MM.1S (cell line): ENCODE results near the gene SLC12A7.

Source experiments
- DNase-seq: peaks from one replicate; pipeline ENCODE4 v3.0.0-alpha.2; 2015
- H2AFZ ChIP-seq: fragments of 300-600 bp; sonication (generic); 2 replicates; pipeline ENCODE4 v1.6.0; 2016; ENCODE audit warnings: antibody characterized with exemption, low read length
- H3F3A ChIP-seq: fragments of 300-600 bp; sonication (generic); 2 replicates; pipeline ENCODE4 v1.6.1; 2016; ENCODE audit warnings: mild to moderate bottlenecking, antibody characterized with exemption, low read length, moderate library complexity, mixed read lengths; ENCODE audit not compliant: insufficient read depth
- H3K27ac ChIP-seq: fragments of 300-600 bp; sonication (generic); 2 replicates; pipeline ENCODE4 v1.5.1; 2016; ENCODE audit warnings: mild to moderate bottlenecking, low read length
- H3K27me3 ChIP-seq: fragments of 300-600 bp; sonication (generic); replicated peaks from 2 replicates; pipeline ENCODE4 v1.6.0; 2016; ENCODE audit warnings: low read length; ENCODE audit not compliant: insufficient read depth
- H3K36me3 ChIP-seq: fragments of 300-600 bp; sonication (generic); replicated peaks from 2 replicates; pipeline ENCODE4 v1.6.1; 2016; ENCODE audit warnings: mild to moderate bottlenecking, low read length, mixed read lengths; ENCODE audit not compliant: insufficient read depth
- H3K4me1 ChIP-seq: fragments of 300-600 bp; sonication (generic); 2 replicates; pipeline ENCODE4 v1.6.1; 2016; ENCODE audit warnings: low read length, mixed read lengths
- H3K4me2 ChIP-seq: fragments of 300-600 bp; sonication (generic); 2 replicates; pipeline ENCODE4 v1.6.0; 2016; ENCODE audit warnings: low read depth, low read length
- H3K4me3 ChIP-seq: fragments of 300-600 bp; sonication (generic); 2 replicates; pipeline ENCODE4 v1.5.1; 2016; ENCODE audit warnings: low read length, mixed read lengths
- H3K79me2 ChIP-seq: fragments of 300-600 bp; sonication (generic); 2 replicates; pipeline ENCODE4 v1.6.1; 2016; ENCODE audit warnings: mixed run types, low read length, mixed read lengths
- H3K9ac ChIP-seq: fragments of 300-600 bp; sonication (generic); 2 replicates; pipeline ENCODE4 v1.6.1; 2016; ENCODE audit warnings: low read length, mixed read lengths
- H3K9me2 ChIP-seq: fragments of 300-600 bp; sonication (generic); replicated peaks from 2 replicates; pipeline ENCODE4 v1.6.1; 2016; ENCODE audit warnings: mild to moderate bottlenecking, low read length, mixed read lengths; ENCODE audit not compliant: insufficient read depth
- H3K9me3 ChIP-seq: fragments of 300-600 bp; sonication (generic); replicated peaks from 2 replicates; pipeline ENCODE4 v1.6.1; 2016; ENCODE audit warnings: mild to moderate bottlenecking, low read length, mixed read lengths; ENCODE audit not compliant: insufficient read depth
- H4K20me1 ChIP-seq: fragments of 300-600 bp; sonication (generic); 2 replicates; pipeline ENCODE4 v1.6.1; 2016; ENCODE audit warnings: mild to moderate bottlenecking, low read length, moderate library complexity, mixed read lengths; ENCODE audit not compliant: insufficient read depth
- CTCF ChIP-seq: fragments of 300-600 bp; sonication (generic); IDR thresholded peaks from 2 replicates; pipeline ENCODE4 v1.5.1; 2016; ENCODE audit warnings: antibody characterized with exemption, low read length, mixed read lengths
- EZH2 ChIP-seq: fragments of 300-600 bp; sonication (generic); optimal IDR thresholded peaks from 2 replicates; pipeline ENCODE3; 2017; ENCODE audit warnings: low read depth, mild to moderate bottlenecking, antibody characterized with exemption, low read length, mixed read lengths
- EZH2phosphoT487 ChIP-seq: fragments of 300-600 bp; sonication (generic); IDR thresholded peaks from 2 replicates; pipeline ENCODE4 v1.6.1; 2018; ENCODE audit warnings: antibody characterized with exemption, low read length

SLC12A7 gene

DNA sequence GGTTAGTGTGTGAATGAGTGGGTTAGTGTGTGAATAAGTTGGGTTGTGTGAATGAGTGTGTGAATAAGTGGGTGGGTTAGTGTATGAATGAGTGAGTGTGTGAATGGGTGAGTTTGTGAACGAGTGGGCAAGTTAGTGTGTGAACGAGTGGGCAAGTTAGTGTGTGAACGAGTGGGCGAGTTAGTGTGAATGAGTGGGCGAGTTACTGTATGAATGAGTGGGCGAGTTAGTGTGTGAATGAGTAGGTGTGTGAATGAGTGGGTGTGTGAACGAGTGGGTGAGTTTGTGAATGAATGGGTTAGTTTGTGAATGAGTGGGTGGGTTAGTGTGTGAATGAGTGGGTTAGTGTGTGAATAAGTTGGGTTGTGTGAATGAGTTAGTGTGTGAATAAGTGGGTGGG, 68.5 kb downstream of the SLC12A7 start:
- H3K79me2 ChIP-seq = no peaks in the 10 kb centered on the region
- H3K9me2 ChIP-seq = no peaks in the 10 kb centered on the region
- H2AFZ ChIP-seq = no peak overlapping the region
- TF ChIP-seq CTCF (no peak), EZH2phosphoT487 (no peak), EZH2 (no peak)
- H3K4me2 ChIP-seq = no peak overlapping the region
- H3F3A ChIP-seq = no peaks in the 10 kb centered on the region
- DNase-seq = no peak
- no peak overlapping the region for H3K9ac ChIP-seq
- no peak overlapping the region for H3K27ac ChIP-seq
- no peaks in the 10 kb centered on the region for H3K27me3 ChIP-seq
- H3K4me1 ChIP-seq = no peaks in the 10 kb centered on the region
- no peaks in the 10 kb centered on the region for H4K20me1 ChIP-seq
- no peaks in the 10 kb centered on the region for H3K9me3 ChIP-seq
- no peaks in the 10 kb centered on the region for H3K36me3 ChIP-seq
- H3K4me3 ChIP-seq = no peak overlapping the region

DNA sequence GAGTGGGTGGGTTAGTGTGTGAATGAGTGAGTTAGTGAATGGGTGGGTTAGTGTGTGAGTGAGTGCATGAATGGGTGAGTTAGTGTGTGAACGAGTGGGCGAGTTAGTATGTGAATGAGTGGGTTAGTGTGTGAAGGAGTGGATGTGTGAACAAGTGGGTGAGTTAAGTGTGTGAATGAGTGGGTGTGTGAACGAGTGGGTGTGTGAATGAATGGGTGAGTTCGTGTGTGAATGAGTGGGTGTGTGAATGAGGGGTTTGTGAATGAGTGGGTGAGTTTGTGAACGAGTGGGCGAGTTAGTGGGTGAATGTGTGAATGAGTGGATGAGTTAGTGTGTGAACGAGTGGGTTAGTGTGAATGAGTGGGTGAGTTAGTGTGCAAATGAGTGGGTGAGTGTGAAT, 69.2 kb downstream of the SLC12A7 start:
- H3K9me3 ChIP-seq = no peaks in the 10 kb centered on the region
- TF ChIP-seq CTCF (no peak), EZH2 (no peak), EZH2phosphoT487 (no peak)

GRCh38 chr5:1041225-1042143, 70.4 kb downstream of the SLC12A7 start:
- H3K27me3 ChIP-seq = no peaks in the 10 kb centered on the region
- no peak overlapping the region for H3K4me2 ChIP-seq
- no peak overlapping the region for H3K9ac ChIP-seq
- H4K20me1 ChIP-seq = no peaks in the 10 kb centered on the region
- no peak overlapping the region for H2AFZ ChIP-seq
- H3K36me3 ChIP-seq = no peaks in the 10 kb centered on the region
- H3K4me1 ChIP-seq = no peaks in the 10 kb centered on the region
- H3K4me3 ChIP-seq = no peak overlapping the region
- no peaks in the 10 kb centered on the region for H3F3A ChIP-seq
- no peaks in the 10 kb centered on the region for H3K9me3 ChIP-seq
- no peak overlapping the region for H3K27ac ChIP-seq
- TF ChIP-seq EZH2 (no peak), CTCF (no peak), EZH2phosphoT487 (no peak)
- no peaks in the 10 kb centered on the region for H3K79me2 ChIP-seq
- H3K9me2 ChIP-seq = no peaks in the 10 kb centered on the region
- no peak for DNase-seq

More for the DNA sequence above, 69.2 kb downstream of the SLC12A7 start:
- Histone ChIP-seq H3K27me3 (no peaks in the 10 kb centered on the region), H3K27ac (no peak overlapping the region), H3K9ac (no peak overlapping the region), H3K4me1 (no peaks in the 10 kb centered on the region), H3K4me2 (no peak overlapping the region), H3K36me3 (no peaks in the 10 kb centered on the region), H3K79me2 (no peaks in the 10 kb centered on the region), H3K9me2 (no peaks in the 10 kb centered on the region), H2AFZ (no peak overlapping the region), H4K20me1 (no peaks in the 10 kb centered on the region), H3K4me3 (no peak overlapping the region), H3F3A (no peaks in the 10 kb centered on the region)
- DNase-seq = no peak
